Subcutaneous abdominal adipose tissue (tissue), 5 donors: ENCODE results near the gene GPR32.
"Not testable (repeated sequence)": the region's sequence is repeated elsewhere in the genome, so short reads cannot be mapped to it uniquely, and the experiment has no call there.

ENCODE experiments used
- H3K27ac ChIP-seq: one replicate; pipeline ENCODE4 v1.7.0; 2013; ENCODE audit warnings: low read depth, mild to moderate bottlenecking, inconsistent platforms, low read length, moderate library complexity
- H3K27me3 ChIP-seq, 5 donors: one replicate each; pipeline ENCODE4 v1.7.0; 2013; ENCODE audit warnings: low read length in 5 of 5, inconsistent platforms in 1 of 5; ENCODE audit not compliant: control insufficient read depth in 5 of 5, insufficient read depth in 4 of 5
- H3K36me3 ChIP-seq, 5 donors: one replicate each; pipeline ENCODE4 v1.7.0; 2013; ENCODE audit warnings: low read length in 5 of 5; ENCODE audit not compliant: control insufficient read depth in 5 of 5, insufficient read depth in 5 of 5
- H3K4me1 ChIP-seq, 5 donors: one replicate each; pipeline ENCODE4 v1.7.0; 2013; ENCODE audit warnings: low read length in 5 of 5, mild to moderate bottlenecking in 3 of 5, moderate library complexity in 1 of 5; ENCODE audit not compliant: control insufficient read depth in 5 of 5, insufficient read depth in 5 of 5
- H3K4me3 ChIP-seq, 5 donors: one replicate each; pipeline ENCODE4 v1.7.0; 2013; ENCODE audit warnings: low read length in 5 of 5, low read depth in 1 of 5
- H3K9ac ChIP-seq, 5 donors: one replicate each; pipeline ENCODE4 v1.7.0; 2013; ENCODE audit warnings: low read length in 5 of 5, mild to moderate bottlenecking in 4 of 5, moderate library complexity in 3 of 5
- H3K9me3 ChIP-seq, 5 donors: one replicate each; pipeline ENCODE4 v1.7.0; 2013; ENCODE audit warnings: low read length in 5 of 5; ENCODE audit not compliant: control insufficient read depth in 5 of 5
- donor health status: healthy.
- donor health status: healthy.
- donor health status: healthy.
- donor health status: healthy.
- donor health status: healthy.

Gene GPR32

DNA sequence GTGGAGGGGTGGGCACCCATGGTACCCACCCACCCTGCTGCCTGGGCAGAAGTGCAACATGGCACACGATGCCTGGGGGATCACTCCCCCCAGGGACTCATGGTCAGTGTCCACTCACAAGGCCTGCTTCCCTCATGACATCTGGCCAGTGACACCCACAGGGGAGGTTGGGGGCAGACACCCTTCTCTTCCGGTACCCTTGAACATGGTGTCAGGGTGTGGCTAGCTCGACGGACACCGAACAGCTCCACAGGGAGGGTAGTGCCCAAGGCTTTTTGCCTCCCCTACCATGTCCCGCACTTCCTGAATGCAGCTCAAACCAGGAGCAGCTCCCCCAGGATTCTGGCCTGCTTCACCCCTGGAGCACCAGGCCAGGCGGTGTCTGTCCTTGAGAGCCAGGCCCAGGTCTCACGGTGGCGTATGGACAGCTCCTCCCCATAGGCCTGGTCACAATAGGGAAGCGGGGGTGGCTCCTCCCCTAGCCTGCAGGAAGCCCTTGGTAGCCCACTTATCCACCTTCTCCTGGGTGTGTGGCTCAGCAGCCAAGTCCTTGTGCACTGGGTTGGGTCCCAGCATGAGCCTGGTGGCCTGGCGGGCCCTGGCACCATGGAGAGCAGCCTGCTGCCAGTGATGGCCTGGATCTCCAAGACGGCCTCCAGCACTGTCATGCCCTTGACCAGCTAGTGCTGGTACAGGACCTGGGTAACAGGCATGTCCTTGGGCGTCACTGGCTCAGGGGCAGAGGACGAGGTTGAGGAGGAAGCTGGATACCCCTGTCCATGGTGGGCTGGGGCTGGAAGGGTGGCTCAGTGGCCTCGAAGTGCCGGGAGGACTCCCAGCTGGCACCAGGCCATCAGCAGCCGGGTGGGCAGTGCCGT lies 27.8 kb downstream of the GPR32 start:
- H3K27me3 ChIP-seq, result peaks cover 0 to 7% (median 0%) of the 10 kb centered on the region in 5 donors
- H3K9ac ChIP-seq, result no peak overlapping the region
- H3K9me3 ChIP-seq, result no peaks in the 10 kb centered on the region
- peaks cover 0 to 60% (median 34%) of the 10 kb centered on the region in 5 donors for H3K36me3 ChIP-seq
- no peak overlapping the region for H3K27ac ChIP-seq
- H3K4me1 ChIP-seq, result peaks cover 0 to 6% (median 4%) of the 10 kb centered on the region in 5 donors
- H3K4me3 ChIP-seq, result no peak overlapping the region

DNA sequence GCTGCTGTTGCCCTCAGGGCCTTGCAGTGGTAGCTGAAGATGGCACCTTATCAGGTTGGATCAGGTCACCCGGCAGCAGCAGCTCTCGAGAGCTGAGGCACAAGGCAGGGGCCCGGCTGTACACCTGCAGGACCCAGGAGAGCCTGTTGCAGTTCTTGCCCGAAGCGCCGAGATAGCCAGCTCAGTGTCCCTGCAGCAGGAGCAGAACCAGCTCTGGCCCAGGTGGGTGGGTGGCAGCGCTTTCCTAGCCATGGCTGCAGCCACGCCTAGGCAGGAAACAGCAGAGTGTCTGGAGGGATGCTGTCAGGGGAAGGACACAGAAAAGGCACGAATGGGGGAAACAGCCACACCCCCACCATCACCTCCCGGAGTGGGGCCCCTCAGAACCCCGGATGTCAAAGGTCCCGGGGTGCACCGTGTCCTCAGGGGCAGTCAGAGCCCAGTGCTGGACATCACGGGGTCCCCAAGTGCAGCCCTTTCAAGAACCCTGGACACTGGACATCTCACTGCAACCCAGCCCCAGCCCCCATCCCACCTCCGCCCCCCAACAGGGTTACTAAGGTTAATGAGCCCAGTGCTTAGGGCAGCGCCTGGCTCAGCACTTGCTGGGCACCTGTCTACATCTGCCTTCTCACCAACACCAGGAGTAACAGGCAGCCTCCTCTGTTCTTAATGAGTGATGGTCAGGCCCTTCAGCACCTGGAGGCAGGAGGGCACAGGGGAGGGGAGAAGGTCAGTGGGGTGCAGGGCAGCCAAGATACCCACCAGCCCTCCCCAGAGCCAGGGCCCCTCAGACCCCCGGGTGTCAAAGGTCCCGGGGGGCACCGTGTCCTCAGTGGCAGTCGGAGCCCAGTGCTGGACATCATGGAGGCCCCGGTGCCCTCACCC lies 28.6 kb downstream of the GPR32 start:
- peaks cover 4 to 15% (median 12%) of the 10 kb centered on the region in 5 donors for H3K4me1 ChIP-seq
- no peak overlapping the region for H3K27ac ChIP-seq

GRCh38 chr19:50799547-50799851 lies 29.2 kb downstream of the GPR32 start:
- H3K9me3 ChIP-seq, result no peaks in the 10 kb centered on the region
- H3K9ac ChIP-seq, result no peak overlapping the region
- H3K36me3 ChIP-seq, result peaks cover 0 to 60% (median 34%) of the 10 kb centered on the region in 5 donors
- H3K4me1 ChIP-seq, result peaks cover 4 to 17% (median 15%) of the 10 kb centered on the region in 5 donors
- no peak overlapping the region for H3K27ac ChIP-seq
- no peaks in the 10 kb centered on the region for H3K27me3 ChIP-seq
- H3K4me3 ChIP-seq, result no peak overlapping the region

More for the DNA sequence above, 28.6 kb downstream of the GPR32 start:
- Histone ChIP-seq H3K4me3 (no peak overlapping the region), H3K27me3 (peaks cover 0 to under 1% (median 0%) of the 10 kb centered on the region in 5 donors), H3K9me3 (no peaks in the 10 kb centered on the region), H3K36me3 (peaks cover 0 to 60% (median 34%) of the 10 kb centered on the region in 5 donors), H3K9ac (no peak overlapping the region)

DNA sequence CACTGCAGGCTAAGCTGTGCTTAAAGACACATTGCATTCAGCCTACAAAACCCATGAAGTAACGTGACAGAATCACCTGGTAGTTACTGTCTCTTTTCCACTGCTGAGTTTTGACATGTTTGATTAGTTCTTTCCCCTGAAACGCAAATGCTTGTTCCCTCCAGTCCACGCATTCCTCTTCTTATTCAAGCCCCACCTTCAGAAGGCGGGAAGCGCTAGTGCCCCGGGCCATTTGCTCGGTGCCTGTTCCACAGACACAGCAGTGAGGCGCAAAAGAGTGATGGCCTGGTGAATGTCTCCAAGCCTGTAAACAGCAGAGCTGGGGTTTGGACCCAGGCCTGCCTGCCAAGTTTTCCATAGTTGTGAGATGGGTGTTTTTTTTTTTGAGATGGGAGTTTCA lies 30.8 kb downstream of the GPR32 start:
- H3K4me1 ChIP-seq, result peaks cover 4 to 28% (median 20%) of the 10 kb centered on the region in 5 donors
- no peak overlapping the region for H3K4me3 ChIP-seq
- no peaks in the 10 kb centered on the region for H3K27me3 ChIP-seq
- H3K36me3 ChIP-seq, result peaks cover 0 to 53% (median 34%) of the 10 kb centered on the region in 5 donors
- no peak overlapping the region for H3K9ac ChIP-seq
- H3K9me3 ChIP-seq, result no peaks in the 10 kb centered on the region
- no peak overlapping the region for H3K27ac ChIP-seq

- Histone ChIP-seq H3K4me1 (peaks cover 4 to 28% (median 20%) of the 10 kb centered on the region in 5 donors), H3K36me3 (peaks cover 0 to 26% (median 14%) of the 10 kb centered on the region in 5 donors), H3K27ac (peak overlapping the region; percentile 97), H3K27me3 (no peaks in the 10 kb centered on the region), H3K9ac (peak overlapping the region; percentile 77 to 97 (median 89)), H3K4me3 (peak overlapping the region; percentile 83 to 99 (median 95)), H3K9me3 (no peaks in the 10 kb centered on the region)
Observed at GRCh38 chr19:50803633-50804419, 33.6 kb downstream of the GPR32 start.

DNA sequence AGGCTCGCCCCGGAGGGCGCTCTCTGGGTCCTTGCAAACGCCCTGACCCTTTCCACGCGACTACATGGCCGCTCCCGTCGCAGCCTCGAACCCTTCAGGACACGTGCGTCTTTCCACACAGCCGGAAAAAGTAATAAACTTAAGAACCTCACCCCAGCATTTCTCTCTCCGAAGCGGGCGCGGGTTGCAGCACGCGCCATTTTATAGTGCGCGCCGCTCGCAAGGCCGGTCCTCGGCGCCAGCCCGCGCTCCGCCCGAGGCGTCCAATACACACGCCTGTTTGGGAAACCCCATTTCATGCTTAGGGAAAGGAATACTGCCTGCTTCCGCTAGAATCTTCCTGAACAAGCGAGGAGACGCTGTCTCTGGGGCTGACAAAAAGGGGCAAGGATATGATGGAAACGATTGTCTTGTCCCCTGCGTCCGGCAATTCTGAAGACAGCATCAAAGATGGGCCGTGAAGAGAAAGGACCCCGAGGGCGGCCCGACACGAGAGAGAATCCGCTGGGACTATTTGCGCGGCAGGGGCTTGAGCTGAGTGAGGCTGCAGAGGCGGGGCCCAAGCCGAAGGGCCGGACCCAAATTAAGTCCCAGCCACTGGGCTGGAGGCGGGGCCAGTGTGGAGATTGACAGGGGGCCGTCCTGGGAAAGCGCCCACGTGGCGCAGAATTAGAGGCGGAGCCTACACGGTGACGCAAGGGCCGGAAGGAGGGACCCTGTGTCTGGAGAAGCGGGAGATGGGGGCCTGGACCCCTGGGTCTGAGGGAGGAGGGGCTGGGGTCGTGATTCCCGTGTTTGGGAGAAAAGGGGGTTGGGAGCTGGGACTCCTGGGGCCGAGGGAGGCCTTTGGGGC lies 34.4 kb downstream of the GPR32 start:
- peaks cover 4 to 28% (median 20%) of the 10 kb centered on the region in 5 donors for H3K4me1 ChIP-seq
- peak overlapping the region; percentile 97 for H3K27ac ChIP-seq
- peak overlapping the region; percentile 77 to 97 (median 89) for H3K9ac ChIP-seq
- no peaks in the 10 kb centered on the region for H3K27me3 ChIP-seq
- H3K36me3 ChIP-seq, result peaks cover 0 to 18% (median 8%) of the 10 kb centered on the region in 5 donors
- H3K4me3 ChIP-seq, result peak overlapping the region; percentile 83 to 99 (median 95)
- H3K9me3 ChIP-seq, result no peaks in the 10 kb centered on the region

DNA sequence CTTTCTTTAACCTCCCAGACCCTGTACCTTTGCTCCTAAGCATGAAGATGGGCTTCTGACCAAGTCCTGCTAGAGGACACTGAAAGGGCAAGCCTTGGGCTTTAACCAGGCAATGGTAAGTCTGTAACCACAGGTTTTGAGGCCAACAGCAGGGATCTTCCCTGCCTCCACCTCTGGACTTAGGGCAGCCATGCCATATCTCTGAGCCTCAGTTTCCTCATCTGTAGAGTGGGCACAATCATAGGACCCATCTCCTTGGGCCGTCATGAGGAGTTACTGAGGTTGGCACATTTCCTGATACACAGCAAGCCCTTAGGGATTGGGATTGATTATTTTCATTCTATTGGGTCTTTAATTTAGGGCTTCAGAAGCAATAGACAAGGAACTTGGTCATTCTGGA lies 38.6 kb downstream of the GPR32 start:
- peaks cover 0 to 16% (median 6%) of the 10 kb centered on the region in 5 donors for H3K4me1 ChIP-seq
- no peaks in the 10 kb centered on the region for H3K36me3 ChIP-seq
- H3K27ac ChIP-seq, result no peak overlapping the region
- H3K9me3 ChIP-seq, result no peaks in the 10 kb centered on the region
- peaks cover 0 to 16% (median 12%) of the 10 kb centered on the region in 5 donors for H3K27me3 ChIP-seq
- H3K4me3 ChIP-seq, result no peak overlapping the region
- no peak overlapping the region for H3K9ac ChIP-seq

DNA sequence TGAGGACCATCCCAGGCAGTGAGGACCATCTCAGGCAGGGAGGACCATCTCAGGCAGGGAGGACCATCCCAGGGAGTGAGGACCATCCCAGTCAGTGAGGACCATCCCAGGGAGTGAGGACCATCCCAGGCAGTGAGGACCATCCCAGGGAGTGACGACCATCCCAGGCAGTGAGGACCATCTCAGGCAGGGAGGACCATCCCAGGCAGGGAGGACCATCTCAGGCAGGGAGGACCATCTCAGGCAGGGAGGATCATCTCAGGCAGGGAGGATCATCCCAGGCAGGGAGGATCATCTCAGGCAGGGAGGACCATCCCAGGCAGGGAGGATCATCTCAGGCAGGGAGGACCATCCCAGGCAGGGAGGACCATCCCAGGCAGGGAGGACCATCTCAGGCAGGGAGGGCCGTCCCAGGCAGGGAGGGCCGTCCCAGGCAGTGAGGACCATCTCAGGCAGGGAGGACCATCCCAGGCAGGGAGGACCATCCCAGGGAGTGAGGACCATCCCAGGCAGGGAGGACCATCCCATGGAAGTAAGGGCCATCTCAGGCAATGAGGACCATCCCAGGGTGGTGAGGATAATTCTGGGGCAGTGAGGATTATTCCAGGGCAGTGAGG lies 41.5 kb downstream of the GPR32 start:
- peaks cover 3 to 29% (median 18%) of the 10 kb centered on the region in 5 donors for H3K27me3 ChIP-seq
- not testable (repeated sequence) for H3K36me3 ChIP-seq, H3K4me3 ChIP-seq, H3K4me1 ChIP-seq, H3K9me3 ChIP-seq, H3K27ac ChIP-seq, H3K9ac ChIP-seq
